NCI-H345 treated with DMSO at 0.1 percent for 48 hours (cell line): ENCODE measurements around the gene CDHR4.
"Not testable (repeated sequence)": the region's sequence is repeated elsewhere in the genome, so short reads cannot be mapped to it uniquely, and the experiment has no call there.

Source experiments
- DNase-seq: peaks from one replicate; lab custom pipeline; 2025; ENCODE audit not compliant: unreplicated experiment; lab: John Stamatoyannopoulos, UW

Gene CDHR4

DNA sequence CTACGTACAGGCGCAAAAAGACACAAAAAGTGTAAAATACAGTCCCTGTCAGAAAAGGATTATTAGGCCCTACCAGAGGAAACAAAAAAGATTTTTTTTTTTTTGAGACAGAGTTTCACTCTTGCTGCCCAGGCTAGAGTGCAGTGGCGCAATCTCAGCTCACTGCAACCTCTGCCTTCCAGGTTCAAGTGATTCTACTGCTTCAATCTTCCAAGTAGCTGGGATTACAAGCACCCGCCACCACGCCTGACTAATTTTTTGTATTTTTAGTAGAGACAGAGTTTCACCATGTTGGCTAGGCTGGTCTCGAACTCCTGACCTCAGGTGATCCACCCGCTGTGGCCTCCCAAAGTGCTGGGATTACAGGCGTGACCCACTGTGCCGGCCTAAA lies 18.7 kb downstream of the CDHR4 start:
- DNase-seq: not testable (repeated sequence)

DNA sequence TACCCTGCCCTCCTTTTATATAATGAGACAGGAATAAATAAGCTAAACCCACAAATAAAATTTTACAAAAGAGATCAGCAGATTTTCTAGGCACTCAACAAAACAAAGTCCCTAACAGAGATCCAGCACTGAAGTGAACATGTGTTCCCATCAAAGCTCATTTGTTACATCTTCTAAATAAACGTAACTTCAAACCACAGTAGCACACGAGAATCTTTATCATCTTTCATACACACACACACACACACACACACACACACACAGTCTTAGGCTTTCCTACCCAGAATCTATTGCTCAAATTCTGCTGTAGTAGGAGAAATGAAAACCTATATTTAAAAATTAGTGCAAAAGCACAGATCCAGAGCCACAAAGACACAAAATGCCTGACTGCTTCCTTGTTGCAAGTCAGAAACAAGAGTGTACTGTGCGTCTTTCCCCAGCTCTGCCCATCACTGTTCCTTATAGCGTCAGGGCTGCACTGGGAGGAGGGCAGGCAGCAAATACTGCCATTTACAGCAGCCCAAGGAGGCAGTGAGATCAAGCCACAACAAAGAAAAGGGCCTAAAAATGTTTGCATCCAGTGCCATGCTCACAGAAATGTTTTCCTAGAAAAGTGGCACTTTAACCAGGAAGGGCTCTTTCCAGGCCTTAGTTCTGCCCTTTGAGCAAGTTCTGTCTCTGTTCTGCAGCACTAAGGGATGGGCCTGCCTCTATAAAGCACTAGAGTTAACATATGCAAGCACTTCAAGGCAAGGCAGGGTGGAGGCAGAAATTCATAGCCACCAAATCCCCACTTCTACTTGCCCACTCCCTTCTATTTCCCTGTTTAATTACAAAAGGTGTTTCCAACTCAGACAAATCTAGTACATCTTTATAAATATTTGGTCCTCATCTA lies 19.3 kb downstream of the CDHR4 start:
- DNase-seq: no peak

DNA sequence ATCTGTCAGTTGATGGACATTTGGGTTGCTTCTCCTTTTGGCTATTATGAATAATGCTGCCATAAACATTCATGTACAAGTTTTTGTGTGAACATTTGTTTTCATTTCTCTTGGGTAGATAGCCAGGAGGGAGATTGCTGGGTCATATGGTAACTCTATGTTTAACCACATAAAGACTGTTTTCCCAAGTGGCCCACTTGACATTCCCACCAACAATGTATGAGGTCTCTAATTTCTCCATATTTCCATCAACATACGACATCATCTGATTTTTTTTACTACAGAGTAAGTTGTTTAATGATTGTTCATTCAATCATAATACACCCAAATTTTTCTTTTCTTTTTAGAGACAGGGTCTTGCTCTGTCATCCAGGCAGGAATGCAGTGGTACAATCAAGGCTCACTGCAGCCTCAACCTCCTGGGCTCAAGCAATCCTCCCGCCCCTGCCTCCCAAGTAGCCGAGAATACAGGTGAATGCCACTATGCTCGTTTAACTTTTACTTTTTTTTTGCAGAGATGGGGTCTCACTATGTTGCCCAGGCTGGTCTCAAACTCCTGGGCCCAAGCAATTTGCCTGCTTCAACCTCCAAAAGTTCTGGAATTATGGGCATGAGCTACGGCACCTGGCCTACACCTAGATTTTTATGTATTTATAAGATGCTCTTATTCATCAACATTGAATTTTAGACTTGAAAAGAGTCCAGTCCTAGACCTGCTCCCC lies 20.2 kb downstream of the CDHR4 start:
- DNase-seq: no peak

DNA sequence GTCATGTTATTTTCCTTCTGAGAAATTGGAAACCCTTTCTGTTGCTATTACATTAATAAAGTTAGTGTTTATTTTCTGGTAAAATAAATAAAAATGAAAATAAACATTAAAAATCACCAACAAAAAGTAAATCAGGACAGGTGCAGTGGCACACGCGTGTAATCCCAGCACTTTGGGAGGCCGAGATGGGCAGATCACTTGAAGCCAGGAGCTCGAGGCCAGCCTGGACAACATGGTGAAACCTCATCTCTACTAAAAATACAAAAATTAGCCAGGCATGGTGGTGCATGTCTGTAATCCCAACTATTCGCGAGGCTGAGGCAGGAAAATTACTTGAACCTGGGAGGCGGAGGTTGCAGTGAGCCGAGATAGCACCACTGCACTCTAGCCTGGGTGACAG lies 23.6 kb downstream of the CDHR4 start:
- not testable (repeated sequence) for DNase-seq

DNA sequence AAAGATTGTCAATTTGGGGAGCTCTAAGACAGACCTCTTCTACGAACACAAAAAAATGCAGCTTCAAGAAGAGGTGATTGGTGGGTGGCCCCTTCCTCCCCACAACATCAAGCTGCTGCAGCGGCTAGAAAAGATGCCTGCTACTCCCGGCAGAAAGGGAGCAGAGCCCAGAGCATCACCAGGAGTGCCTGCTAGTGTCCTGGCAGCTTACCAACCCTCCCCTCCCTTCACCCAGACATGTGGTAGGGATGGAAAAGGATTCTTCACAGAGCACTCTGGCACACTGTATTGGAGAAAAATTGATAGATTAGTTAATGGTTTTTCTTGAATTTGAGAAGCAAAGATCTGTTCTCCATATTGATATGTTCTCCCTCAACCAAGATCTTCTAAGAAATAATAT lies 24.1 kb downstream of the CDHR4 start:
- no peak for DNase-seq

DNA sequence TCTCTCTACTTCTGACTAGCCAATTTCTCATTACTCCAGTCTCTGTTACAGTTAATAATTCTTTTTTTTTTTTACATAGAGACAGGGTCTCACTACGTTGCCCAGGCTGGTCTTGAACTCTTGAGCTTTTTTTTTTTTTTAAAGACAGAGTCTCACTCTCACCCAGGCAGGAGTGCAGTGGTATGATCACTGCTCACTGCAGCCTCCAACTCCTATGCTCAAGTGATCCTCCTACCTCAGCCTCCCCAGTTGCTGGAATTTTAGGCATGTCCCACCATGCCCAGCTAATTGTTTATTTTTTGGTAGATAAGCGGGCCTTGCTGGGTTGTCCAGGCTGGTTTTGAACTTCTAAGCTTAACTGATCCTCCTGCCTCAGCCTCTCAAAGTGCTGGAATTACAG lies 27.0 kb downstream of the CDHR4 start:
- DNase-seq: no peak

DNA sequence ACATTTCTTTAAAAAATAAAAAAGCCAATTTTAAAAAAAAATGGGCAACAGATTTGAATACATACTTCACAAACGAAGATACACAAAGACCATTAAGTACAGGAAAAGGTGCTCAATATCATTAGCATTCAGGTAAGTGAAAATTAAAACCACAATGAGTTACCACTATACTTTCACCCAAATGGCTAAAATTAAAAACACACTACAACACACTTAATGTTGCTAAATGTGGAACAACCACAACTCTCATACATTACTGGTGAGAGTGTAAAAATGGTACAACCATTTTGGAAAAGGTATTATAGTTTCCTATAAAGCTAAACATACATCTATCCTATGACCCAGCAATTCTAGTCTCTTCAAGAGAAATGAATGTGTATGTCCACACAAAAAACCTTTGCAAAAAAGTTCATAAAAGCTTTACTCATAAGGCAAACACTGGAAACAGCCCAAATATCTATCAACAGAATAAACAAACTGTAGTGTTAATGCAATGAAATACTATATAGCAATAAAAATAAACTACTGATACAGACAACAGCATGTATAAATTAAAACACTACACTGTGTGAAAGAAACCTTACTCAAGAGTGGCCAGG lies 28.2 kb downstream of the CDHR4 start:
- no peak for DNase-seq

DNA sequence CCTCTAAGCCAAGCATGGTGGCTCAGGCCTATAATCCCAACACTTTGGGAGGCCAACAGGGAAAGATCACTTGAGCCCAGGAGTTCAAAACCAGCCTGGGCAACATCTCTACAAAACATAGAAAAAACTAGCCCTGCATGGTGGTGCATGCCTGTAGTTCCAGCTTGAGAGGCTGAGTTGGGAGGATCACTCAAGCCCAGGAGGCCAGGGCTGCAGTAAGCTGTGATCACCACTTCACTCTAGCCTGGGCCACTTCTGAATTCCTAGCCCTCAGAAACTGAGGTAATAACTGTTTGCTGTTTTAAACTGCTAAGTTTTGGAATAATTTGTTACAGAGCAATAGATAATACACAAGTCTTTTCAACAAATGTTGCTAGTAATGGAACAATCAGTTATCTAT lies 29.7 kb downstream of the CDHR4 start:
- no peak for DNase-seq

DNA sequence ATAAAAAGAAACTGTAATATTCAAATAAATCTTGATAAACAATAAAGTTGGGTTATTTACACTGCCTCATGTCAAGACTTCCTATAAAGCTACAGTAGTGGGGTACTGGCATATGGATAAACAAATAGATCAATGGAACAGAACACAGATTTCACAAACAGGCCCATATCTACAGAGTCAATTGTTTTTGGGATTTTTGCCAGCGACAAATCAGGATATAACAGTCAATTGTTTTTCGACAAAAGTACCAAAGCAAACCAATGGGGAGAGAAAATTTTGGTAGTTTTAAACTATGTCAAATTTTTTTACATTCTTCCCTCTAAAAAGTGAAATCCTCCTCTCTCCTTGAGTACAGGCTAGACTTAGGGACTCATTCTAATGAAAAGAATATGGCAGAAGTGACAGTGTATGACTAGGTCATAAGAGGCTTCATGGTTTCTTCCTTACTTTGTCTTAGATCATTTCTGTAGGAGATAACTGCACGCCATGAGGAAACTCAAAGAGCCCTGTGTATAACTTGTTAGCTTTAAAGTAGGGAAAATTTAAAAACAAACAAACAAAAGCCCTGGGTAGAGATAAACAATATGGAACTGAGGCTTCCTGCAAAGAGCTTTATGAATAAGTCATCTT lies 30.3 kb downstream of the CDHR4 start:
- no peak for DNase-seq

DNA sequence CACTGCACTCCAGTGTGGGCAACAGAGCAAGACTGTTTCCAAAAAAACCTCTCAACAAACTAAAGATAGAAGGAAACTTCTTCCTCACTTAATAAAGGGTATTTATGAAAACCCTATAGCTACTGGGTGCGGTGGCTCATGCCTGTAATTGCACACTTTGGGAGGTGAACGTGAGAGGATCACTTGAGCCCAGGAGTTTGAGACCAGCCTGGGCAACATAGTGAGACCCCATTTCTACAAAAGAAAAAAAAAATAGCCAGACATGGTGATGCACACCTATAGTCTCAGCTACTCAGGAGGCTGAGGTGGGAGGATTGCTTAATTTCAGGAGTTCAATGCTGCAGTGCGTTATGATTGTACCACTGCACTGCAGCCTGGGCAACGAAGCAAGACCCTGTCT lies 35.7 kb downstream of the CDHR4 start:
- no peak for DNase-seq

DNA sequence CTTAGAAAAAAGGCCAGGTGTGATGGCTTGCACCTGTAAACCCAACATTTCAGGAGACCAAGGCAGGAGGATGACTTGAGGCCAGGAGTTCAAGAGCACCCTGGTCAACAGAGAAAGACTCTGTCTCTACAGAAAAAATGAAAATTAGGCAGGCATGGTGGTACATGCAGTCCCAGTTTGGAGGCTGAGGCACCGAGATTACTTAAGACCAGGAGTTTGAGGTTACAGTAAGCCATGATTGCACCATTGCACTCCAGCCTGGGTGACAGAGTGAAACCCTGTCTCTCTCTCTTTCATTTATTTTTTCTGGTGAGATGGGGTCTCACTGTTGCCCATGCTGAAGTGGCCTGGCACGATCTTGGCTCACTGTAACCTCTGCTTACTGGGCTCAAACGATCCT lies 38.0 kb downstream of the CDHR4 start:
- DNase-seq: no peak

DNA sequence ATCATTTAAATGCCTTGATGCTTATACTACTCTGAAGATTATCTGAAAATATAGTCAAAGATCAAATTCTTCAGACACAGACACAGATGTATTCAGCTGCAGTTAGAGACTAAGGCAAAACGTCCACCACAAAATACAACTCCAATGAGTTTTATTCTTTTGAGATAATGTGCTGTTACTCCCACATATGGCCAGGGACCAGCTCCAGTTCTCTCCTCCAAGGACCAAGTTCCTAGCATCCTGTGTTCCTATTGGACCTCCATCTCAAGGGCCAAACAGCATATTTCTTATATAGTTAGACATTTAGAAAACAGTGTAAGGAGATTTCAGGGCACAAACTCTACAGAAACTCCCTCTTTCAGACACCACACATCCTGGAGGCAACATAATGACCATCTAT lies 40.4 kb downstream of the CDHR4 start:
- DNase-seq: no peak

DNA sequence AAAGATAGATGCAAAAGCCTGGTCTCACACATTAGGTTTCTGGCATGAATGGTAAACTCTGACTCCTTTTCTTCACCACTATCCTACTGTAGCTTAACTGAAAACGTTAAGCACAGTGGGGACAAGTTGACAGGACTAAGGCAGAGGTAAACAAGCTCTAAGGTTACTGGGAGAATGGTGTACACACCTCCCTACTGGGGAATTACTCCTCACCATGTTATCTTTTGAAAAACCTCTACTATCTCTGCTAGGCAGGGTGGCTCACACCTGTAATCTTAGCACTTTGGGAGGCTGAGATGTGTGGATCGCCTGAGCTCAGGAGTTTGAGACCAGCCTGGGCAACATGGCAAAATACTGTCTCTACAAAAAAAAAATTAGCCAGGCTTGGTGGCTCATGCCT lies 42.5 kb downstream of the CDHR4 start:
- no peak for DNase-seq

DNA sequence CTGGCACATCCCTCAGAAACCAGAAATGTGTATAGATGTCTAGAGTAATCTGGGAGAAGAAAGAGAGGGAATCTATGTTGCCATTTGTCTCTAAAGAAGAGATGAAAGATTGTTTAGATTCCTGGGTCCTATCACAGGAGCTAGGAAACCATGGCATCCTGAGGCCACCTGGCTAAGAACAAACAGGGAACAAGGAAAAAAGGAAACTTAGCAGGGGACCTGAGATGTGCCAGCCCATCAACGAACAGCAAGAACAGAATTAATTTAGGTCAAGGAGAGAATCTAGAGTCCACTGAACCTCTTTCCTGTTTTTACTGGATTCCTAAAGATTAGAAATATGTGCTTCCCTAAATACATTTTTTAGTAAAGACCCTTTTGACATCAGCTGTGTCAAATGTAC lies 43.6 kb downstream of the CDHR4 start:
- DNase-seq: no peak

DNA sequence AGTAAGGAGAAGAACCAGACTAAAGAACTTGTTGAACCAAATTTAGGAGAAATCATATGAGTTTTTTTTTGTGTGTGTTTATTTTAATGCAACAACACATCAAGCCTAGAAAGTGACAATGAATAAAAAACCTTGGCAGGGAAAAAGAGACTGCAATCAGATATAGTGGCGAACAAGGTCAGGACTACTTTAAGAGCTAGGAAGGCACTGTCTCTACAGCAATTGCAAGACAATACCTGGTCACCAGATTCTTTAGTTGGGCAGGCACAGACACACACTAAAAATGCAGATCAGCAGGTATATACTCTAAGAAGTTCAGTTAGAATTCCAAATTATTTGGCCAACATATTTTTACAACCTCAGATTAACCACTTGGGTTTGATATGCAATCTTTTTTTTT lies 45.1 kb downstream of the CDHR4 start:
- no peak for DNase-seq

DNA sequence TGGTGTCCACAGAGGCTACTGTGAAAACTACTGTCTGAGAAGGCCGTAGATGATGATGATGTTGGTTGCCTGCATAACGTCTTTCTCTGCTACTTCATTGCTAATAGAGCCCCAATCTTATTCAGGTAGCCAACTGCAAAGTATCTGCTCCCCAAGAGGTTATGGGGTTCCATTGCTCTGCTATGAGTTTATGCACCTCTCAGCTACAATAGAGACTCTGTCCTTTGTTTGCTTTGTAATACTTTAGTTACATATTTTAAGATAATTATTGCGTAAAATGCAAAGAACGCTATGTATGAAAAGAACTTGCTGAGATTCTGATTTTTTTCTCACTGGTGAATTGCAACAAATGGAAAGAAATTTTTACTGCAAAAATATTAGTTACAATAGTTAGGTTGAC lies 48.2 kb downstream of the CDHR4 start:
- DNase-seq: no peak

DNA sequence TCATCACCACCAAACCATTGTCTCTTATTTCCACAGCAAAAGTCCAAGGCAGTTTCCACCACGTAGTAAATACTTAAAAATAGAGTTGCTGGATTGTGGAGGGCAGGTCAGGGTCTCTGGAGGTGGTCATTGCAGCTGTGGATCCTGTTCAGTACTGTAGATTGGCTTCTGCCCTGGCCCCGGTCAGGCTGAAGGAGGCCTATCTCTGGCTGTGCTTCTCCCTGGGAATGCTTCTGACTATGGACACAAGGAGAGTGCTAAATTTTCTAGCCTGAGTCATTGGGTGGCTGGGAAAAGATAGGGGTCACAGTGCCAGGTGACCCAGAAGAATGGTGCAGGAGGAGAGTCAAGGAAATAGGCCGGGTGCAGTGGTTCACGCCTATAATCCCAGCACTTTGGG lies 49.6 kb downstream of the CDHR4 start:
- DNase-seq: no peak

DNA sequence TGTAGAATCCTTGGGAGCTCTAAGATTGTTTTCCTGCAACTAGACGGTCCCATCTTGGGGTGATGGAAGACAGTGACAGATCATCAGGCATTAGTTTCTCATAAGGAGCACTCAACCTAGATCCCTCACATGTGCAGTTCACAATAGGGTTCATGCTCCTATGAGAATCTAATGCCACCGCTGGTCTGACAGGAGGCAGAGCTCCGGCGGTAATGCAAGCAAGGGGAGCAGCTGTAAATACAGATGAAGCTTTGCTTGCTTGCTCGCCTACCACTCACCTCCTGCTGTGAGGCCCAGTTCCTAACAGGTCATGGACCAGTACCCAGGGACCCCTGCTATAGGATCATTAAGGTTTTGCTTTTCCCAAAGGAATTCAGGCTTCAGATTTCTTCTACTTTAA lies 50.8 kb downstream of the CDHR4 start:
- DNase-seq: not testable (repeated sequence)

DNA sequence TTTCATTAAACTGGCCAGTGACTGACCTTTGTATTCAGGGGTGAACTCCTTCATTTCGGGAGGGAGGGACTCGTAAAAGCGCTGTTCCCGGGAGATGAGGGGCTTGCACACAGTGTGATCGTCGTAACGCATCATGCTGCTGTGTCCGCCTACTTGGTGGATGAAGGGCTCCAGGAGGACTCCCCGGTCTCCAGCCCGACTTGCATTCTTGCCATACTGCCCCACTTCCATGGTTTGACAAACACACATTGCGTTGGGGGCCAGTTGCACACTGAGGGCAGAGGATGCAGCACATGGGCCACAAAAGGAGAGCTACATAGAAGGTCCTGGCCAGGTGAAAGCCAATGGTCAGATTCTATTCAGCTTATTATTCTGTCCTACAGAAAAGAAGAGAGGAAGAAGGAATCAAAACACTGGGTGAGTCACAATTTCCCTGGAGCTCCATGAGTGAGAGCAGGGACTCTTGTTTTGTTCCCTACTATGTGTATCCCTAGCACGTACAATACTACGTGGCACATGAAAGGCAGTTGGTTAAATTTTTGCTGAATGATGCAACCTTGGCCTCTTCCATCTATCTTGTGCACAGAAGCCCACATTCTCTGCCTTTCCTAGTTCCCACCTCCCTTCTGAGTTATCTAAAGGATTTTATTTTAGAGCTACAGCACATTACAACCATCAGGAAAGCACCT lies 51.7 kb downstream of the CDHR4 start:
- DNase-seq: no peak

DNA sequence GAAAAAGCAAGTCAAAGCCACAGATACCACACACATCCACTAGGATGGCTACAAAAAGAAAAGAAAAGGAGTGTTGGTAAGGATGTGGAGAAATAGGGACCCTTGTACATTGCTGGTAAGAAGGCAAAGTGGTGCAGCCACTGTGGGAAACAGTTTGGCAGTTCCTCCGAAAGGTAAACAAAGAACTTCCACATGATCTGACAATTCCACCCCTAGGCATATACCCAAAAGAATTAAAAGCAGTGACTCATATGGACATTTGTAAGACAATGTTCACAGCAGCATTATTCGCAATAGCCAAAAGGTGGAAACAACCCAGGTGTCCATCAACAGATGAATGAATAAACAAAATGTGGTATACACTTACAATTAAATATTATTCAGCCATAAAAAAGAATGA lies 53.7 kb downstream of the CDHR4 start:
- DNase-seq: no peak
